GM20000 (cell line): ENCODE data around the gene AGBL2.
"Not testable (repeated sequence)": the region's sequence is repeated elsewhere in the genome, so short reads cannot be mapped to it uniquely, and the experiment has no call there.

Experiments
- DNase-seq: peaks from one replicate; pipeline ENCODE4 v3.0.0; 2012; ENCODE audit warnings: low spot score
- CTCF ChIP-seq: IDR thresholded peaks from 2 replicates; pipeline ENCODE4 v1.5.1; 2012; ENCODE audit warnings: mild to moderate bottlenecking, control low read depth; ENCODE audit errors: extremely low read depth, missing control alignments

Gene AGBL2

GRCh38 chr11:47714554-47715081 is 551 bp downstream of the AGBL2 start:
- TF ChIP-seq CTCF = no peak
- peak; percentile 17 for DNase-seq

GRCh38 chr11:47711816-47712215 is 3.4 kb downstream of the AGBL2 start:
- TF ChIP-seq CTCF = no peak
- DNase-seq = no peak

GRCh38 chr11:47711225-47711624 is 3.9 kb downstream of the AGBL2 start:
- no peak for DNase-seq
- no peak for TF ChIP-seq CTCF

- DNase-seq = not testable (repeated sequence)
Observed at GRCh38 chr11:47707275-47707786, 7.8 kb downstream of the AGBL2 start.

- no peak for TF ChIP-seq CTCF
- DNase-seq = no peak
Observed at GRCh38 chr11:47705721-47706120, 9.4 kb downstream of the AGBL2 start.

- no peak for TF ChIP-seq CTCF
- DNase-seq = no peak
Observed at GRCh38 chr11:47691979-47692378, 23.2 kb downstream of the AGBL2 start.

GRCh38 chr11:47689480-47689879 is 25.7 kb downstream of the AGBL2 start:
- DNase-seq = no peak
- no peak for TF ChIP-seq CTCF

GRCh38 chr11:47688991-47689390 is 26.2 kb downstream of the AGBL2 start:
- TF ChIP-seq CTCF = no peak
- no peak for DNase-seq
